K562 (cell line): Measurements from ENCODE around the gene ATAD2B.

Experiments used
- PHB2 ChIP-seq: fragments of 450-650 bp; IDR thresholded peaks from 2 replicates; pipeline ENCODE4 v1.6.1; 2017; ENCODE audit warnings: low read depth
- POLR2AphosphoS5 ChIP-seq: IDR thresholded peaks from 2 replicates; pipeline ENCODE4 v1.6.1; 2011; ENCODE audit warnings: mild to moderate bottlenecking, low read depth, low read length, moderate library complexity; ENCODE audit not compliant: control insufficient read depth, insufficient read depth
- POLR2G ChIP-seq: fragments of 200-400 bp; formaldehyde crosslinking; IDR thresholded peaks from 2 replicates; pipeline ENCODE4 v1.6.1; 2017; ENCODE audit warnings: low read depth, mild to moderate bottlenecking, antibody characterized with exemption, low read length, moderate library complexity
- ZNF23 ChIP-seq: fragments of 250-450 bp; sonication (Bioruptor Pico); IDR thresholded peaks from 2 replicates; pipeline ENCODE4 v1.4.0; 2020; ENCODE audit warnings: mild to moderate bottlenecking
- TF ChIP-seq, protein P1 (sequence below), 3 experiments: IDR thresholded peaks in 2 of 3; conservative IDR thresholded peaks in 1 of 3; 2 replicates each; pipeline ENCODE4 v1.5.1; 2011 to 2012; ENCODE audit warnings: low read length in 3 of 3, mild to moderate bottlenecking in 3 of 3, control low read depth in 2 of 3, improper control_type of control experiment in 1 of 3, inconsistent platforms in 1 of 3, low read depth in 1 of 3, mixed read lengths in 1 of 3, moderate library complexity in 1 of 3; ENCODE audit not compliant: insufficient read depth in 2 of 3
- TF ChIP-seq, protein P2 (sequence below): fragments of 250-450 bp; sonication (Bioruptor Pico); IDR thresholded peaks from 2 replicates; pipeline ENCODE4 v1.5.0; 2021; ENCODE audit warnings: mild to moderate bottlenecking, moderate library complexity
- TF ChIP-seq, protein P3 (sequence below): sonication (generic); formaldehyde crosslinking; IDR thresholded peaks from 2 replicates; pipeline ENCODE4 v1.8.0; 2023; ENCODE audit warnings: mild to moderate bottlenecking, missing genetic modification reagents

DNA sequence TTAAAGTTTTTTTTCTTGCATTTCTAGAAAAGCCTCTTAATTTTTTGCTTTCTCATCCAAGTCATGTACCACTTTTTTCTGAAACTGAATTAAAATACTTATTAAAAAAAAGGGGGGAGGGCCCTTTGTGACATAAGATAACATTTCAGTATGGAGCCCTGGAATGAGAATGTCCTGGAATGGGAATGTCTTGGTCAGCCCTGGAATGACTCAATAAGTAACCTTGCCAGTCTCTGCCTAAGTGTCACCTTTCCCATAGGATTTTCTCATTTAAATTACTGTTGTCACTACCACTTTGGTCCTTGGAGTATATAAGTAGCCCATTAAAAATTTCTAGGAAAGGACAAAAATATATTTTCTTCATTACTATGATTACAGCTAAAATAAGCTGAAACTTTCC, 18.1 kb upstream of the ATAD2B start:
- TF ChIP-seq ZNF23 (CRISPR knock-in tag) = no peak
- TF ChIP-seq, protein P1, sequence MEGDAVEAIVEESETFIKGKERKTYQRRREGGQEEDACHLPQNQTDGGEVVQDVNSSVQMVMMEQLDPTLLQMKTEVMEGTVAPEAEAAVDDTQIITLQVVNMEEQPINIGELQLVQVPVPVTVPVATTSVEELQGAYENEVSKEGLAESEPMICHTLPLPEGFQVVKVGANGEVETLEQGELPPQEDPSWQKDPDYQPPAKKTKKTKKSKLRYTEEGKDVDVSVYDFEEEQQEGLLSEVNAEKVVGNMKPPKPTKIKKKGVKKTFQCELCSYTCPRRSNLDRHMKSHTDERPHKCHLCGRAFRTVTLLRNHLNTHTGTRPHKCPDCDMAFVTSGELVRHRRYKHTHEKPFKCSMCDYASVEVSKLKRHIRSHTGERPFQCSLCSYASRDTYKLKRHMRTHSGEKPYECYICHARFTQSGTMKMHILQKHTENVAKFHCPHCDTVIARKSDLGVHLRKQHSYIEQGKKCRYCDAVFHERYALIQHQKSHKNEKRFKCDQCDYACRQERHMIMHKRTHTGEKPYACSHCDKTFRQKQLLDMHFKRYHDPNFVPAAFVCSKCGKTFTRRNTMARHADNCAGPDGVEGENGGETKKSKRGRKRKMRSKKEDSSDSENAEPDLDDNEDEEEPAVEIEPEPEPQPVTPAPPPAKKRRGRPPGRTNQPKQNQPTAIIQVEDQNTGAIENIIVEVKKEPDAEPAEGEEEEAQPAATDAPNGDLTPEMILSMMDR (IDR thresholded peaks at IDR 0.05 in 2 of 3, conservative IDR thresholded peaks at IDR 0.05 in 1 of 3; ENCODE audit: insufficient read depth in 2 of 3, low read depth in 1 of 3, low read length in 3 of 3) = no peak
- TF ChIP-seq POLR2G = no peak
- TF ChIP-seq POLR2AphosphoS5 = no peak
- TF ChIP-seq, protein P2, sequence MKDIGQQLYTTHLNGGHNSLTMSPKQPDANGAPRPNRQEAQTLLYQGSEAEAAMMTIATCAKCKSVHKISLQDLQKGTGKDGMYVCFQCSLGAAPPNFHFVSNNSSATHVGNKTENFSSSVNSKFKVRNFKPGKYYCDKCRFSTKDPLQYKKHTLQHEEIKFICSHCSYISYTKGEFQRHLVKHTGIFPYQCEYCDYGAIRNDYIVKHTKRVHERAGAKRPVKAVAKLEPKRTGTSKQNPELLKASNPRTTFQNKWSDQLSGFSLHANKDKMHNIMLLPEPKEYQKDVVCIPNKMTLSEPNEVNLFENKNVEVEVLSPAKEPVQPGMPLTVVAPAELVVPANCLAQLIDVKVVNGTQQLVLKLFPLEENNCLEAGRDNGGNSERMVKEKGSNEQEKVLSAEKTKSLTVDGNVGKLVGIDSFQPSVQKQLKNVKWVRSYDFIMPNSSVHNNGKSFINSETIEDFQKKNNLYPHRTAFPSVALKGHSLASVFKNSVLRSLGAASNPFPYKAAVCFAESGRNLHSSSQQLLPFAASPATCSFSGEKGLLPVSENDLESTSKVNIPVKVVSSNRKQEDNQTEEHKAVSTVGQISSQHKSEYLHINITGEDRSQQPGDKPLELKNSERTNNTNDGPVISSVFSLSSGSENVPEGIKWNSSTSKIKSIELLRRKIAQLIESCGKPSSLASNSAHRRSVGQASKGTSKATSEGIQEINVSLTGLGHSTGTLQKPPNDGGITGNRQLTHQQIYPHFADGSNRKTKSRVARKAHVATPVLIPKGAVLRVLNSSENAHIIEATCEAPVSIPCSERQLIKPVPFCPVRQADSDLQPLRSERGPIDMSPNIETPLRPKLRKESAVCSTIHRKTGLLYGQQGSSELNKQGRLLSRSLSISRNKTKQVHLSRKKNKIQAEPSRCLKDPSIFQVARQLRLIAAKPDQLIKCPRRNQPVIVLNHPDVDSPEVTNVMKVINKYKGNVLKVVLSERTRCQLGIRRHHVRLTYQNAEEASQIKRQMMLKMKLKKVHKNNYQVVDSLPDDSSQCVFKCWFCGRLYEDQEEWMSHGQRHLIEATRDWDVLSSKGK (CRISPR knock-in tag) = no peak
- TF ChIP-seq, protein P3, sequence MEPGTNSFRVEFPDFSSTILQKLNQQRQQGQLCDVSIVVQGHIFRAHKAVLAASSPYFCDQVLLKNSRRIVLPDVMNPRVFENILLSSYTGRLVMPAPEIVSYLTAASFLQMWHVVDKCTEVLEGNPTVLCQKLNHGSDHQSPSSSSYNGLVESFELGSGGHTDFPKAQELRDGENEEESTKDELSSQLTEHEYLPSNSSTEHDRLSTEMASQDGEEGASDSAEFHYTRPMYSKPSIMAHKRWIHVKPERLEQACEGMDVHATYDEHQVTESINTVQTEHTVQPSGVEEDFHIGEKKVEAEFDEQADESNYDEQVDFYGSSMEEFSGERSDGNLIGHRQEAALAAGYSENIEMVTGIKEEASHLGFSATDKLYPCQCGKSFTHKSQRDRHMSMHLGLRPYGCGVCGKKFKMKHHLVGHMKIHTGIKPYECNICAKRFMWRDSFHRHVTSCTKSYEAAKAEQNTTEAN (CRISPR knock-in tag) = no peak
- no peak for TF ChIP-seq PHB2
